Mucosa of gallbladder (tissue), 1 donor: ENCODE data around the gene UCP2. TPM values are rescaled to one million over a fixed set of nuclear protein-coding genes. Genes with fewer than 3 reads are reported as not detected.

ENCODE experiments used
- DNase-seq: peaks from one replicate; pipeline ENCODE4 v3.0.0-alpha.2; 2020; ENCODE audit warnings: low spot score
- total RNA-seq: library from RNA; stranded (reverse); gene quantifications from one replicate; pipeline ENCODE4 v1.2.1, GENCODE V29; 2021
- donor health status: DM: no; HTN: no; CAD: no.

UCP2 gene
- total RNA-seq, 1 donor from 2014 or later: 37.9 TPM

DNA sequence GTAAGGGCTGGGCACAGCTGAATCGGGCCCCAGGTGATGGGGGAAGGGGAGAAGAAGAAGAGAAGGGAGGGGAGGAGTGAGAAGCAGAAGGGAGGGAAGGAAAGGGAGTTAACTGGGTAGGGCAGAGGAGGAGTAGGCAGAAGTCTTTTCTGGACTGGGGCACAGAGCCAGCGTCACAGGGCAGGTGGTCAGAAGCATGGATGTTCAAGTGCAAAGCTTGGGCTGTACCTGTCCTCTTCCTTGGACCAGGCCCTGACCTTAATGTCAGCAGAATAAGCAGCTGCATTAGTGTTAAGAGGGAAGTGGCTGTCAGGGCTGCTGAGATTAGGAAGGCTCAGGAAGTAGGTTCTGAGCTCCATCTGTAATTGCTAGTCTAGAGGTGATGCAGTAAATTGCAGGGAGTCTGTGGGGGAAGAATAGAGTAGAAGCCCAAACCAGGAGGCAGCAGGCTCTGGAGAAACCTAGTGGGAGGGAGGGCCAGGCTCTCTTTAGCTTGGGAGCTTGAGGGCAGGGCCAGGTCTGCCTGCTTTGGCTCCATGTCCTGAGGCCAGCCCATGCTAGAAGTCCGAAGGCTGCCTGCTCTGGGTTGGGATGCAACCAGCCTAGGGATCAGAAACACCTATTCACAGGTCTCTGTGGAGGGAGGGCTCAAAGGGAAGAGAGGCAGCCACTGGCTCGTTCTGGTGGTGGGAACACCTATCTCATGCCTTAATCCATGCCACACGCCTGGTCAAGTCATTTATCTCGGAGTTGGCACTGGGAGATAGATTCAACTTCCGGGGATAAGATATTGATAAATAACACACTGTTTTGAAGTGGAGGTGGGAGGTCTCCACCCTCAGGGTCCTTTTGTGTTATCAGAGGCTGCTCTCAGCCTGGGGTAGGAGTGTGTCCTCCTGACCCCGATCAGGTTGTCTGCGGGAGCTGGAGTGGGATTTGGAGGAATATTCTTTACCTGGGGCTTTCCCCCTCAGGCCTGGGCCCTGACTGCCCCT, 28.0 kb upstream of the UCP2 start:
- no peak for DNase-seq

DNA sequence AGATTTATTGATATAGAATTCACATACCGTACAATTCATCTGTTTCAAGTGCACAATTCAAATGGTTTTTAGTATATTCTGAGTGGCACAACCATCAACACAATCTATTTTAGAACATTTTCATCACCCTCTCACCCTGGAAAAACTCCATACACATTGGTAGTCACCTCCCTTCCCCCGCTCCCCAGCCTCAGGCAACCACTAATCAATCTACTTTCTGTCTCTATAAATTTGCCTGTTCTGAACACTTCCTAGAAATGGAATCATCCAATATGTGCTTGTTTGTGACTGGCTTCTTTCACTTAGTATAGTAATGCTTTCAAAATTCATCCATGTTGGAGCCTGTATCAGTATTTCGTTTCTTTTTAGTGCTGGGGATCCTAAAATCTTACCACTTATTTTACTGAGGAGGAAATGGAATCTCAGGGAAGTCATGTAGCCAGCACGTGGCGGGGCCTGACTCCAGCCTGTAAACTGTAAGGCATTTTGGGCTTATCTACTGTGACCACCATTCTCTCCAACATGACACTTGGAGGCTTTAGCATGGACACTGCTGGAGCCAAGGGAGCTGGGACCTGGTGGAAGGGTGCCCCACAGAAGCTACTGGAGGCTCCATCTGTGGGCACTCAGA, 27.1 kb upstream of the UCP2 start:
- DNase-seq: no peak

DNA sequence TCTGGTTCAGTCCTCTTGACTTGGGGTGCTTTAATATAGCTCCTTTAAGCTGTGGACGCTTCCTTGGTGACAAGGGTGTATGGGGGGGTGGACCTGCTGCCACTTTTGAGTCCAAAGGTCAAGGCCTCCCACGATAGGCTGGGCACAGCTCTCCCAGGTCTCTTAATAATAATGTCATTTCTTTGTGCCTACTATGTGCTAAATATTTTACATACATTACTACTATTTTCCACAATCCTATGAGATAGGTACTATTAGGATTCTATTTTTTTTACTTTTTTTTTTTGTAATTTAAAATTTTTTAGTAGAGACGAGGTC, 26.5 kb upstream of the UCP2 start:
- no peak for DNase-seq

DNA sequence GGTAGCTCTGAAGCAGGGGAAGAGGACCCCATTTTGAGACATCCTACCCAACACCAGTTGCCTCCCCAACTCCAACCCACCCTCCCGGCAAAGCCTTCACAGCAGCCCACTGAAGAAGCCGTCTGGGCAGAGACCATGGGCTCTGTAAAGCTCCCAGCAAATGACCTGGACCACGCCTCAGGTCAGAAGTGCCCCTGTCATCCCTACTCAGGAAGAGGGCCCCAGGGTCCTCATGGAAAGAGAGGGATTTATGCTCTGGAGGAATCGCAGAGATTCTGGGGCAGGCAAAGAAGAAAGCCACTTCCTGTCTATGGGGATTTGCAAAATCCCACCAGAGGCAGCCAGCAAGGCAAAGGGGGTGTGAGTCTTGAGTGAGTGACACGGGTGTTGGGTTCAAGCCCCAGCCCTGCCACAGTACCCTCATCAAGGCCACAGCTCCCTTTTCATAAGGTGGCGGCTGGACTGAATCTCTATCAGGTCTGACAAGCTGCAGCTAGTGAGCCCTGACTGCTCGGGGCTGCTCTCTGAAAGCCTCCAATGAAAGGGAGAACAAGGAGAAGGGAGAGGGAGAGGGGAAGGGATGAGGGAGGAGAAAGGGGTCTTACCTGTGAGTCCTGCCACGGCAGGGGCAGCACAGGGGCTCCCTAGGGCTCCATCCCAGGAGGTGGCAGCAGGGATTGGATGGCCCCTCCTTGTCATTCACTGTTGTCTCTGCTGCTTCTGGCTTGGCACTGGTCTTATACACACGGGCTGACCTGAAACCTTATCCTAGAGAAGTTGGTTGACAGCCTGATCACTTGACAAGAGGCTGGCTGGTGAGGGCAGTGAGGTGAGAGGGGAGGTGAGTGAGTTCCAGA, 26.0 kb upstream of the UCP2 start, which contains the start of gene UCP3:
Gene UCP3 (minus strand): TSS at position 713 of the 857 bp plus-strand sequence. CDS start 2,043 bp downstream, outside the sequence.
- DNase-seq: no peak

DNA sequence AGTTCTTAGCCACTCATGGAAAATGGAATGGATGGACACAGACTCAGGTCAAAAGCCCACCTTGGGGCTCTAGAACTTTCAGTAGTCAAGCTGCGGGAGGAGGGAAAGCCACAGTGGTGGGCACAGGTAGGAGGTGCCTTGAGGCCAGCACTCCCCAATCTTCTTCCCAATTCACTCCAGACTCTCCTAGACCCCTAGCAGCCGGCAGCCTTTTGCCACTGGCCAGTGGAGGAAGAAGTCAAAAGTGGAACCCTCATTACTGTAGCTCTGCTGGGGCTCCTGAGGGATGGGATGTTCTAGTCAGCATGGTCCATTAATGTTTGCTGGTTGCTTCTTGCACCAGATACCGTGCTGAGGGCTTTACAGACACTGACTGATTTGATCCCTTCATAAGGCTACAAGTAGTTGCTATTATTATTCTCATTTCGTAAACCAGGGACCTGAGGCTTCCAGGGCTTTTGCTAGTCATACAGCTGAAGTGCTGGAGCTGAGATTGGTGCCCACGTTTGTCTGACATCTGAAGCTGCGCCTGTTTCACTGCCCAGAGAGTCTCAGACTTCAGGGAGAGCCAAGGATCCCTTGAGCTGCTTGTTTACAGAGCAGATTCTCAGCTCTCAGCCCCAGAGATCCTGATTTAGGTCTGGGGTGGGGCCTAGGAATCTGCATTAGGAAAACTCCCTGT, 25.2 kb upstream of the UCP2 start:
- no peak for DNase-seq

DNA sequence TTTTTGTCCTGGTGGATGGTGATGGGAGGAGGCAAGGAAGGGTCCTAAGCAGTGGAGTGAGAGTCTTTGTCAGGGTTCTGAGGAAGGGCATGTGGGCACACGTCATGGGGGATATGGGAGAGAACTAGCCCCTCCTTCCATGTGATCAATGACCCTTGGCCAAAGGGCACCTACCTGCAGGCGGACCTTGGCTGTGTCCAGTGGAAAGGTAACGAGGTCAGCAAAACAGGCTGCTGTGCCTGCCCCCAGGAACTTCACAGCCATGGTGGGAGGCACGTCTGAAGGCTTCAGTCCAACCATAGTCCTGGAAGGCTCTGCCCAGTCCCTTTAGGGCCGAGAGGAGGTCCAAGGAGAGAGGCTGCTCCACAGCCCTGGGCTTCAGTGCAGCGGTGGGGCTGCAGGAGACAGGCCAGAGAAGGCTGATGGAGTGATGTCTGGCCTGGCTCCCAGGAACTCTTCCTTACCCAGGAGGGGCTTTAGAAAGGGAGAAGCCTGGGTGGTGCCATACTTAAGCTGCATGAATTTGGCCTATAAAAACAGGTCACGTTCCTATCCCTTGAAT, 24.2 kb upstream of the UCP2 start:
- no peak for DNase-seq

DNA sequence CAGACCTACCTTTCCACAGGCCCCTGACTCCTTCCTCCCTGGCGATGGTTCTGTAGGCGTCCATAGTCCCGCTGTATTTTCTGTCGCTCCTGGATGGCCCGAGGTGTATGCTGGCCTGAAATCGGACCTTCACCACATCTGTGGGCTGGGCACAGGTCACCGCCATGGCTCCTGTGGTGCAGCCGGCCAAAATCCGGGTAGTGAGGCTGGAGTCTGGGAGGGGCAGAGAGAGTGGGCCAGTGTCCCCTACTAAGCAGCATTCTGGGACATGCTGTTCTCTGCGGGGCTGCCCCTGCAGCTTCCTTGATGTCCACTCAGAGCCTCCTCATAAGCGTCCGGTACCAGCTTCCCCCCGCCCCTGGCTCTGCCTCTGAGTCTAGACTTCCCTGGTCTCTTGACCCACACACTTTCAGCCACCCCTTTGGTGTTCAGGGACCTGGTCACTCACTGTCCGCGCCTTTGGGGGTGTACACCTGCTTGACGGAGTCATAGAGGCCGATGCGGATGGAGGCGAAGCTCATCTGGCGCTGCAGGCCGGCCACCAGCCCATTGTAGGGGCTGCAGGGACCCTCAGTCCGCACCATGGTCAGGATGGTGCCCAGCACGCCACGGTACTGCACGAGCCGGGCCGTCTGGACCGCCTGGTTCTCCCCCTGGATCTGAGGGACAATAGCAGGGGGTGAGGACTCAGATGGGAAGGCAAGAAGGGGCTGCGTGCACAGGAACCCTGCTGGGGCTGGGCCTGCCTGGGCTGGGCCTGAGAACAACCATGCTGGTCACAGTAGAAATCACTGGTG, 23.3 kb upstream of the UCP2 start:
- DNase-seq: no peak

DNA sequence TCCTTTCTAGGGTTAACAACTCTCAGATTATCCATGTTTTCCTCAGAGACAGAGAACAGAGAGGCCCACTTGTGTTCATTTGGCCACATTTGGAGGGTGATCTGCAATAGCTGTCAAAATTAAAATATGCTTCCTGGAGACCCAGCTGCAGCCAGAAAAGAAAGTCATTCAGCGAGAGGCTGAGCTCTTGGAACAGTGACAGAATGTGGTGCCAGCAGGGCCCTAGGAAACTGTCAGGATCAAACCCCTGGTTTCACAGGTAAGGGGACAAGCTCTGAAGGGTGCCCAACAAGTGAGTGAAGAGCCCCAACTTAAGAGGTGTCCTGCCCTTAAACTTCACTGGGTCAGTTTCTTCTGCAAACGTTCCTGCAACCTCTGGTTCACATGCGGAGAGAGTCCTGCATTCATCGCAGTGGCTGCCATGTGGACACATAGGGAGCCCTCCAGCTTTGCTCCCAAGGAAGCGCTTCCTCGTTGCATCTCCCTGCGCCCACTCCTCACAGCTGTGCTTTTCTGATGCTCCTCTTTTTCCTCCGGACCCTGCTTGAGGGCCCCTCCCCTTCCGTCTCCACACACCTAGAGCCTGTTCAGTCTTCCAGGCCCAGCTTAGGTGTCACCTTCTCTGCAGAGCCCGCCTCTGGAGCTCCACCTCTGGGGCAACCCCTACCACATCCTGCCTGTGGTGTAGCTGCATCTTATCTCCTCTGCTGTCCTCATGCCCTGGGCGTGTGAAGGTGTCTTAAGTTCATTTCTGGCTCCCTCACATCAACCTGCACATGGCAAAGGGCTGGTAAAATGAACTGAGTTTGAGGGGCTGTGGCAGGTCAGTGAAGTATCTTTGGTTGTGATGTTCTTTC, 22.3 kb upstream of the UCP2 start:
- DNase-seq: no peak

DNA sequence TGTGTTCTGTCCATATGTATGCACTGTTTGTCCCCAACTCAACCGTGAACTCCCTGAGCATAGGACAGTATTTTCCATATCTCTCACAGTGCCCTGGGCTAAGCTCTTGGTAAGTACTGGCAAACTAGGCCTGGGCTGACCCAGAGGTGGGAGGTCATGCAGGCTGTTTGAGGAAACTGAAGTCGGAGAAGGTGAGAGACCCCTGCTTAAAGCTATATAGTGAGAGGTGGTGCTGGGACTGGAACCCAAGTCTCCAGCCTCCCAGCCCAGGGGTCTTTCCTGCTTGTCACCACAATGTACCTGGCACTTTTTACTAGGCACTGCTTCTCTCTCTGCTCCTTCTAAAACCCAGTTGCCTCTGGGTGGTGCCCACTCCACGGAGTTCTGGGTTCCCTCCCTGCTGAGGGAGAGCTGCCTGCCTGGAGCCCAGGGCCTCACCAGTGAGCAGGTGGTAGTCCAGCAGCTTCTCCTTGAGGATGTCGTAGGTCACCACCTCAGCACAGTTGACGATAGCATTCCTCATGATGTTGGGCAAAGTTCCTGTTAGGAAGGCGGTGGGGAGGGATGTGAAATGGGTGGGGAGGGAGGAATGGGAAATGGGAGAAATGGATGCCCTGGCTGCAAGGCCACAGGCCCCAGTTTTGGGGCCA, 21.5 kb upstream of the UCP2 start:
- no peak for DNase-seq

DNA sequence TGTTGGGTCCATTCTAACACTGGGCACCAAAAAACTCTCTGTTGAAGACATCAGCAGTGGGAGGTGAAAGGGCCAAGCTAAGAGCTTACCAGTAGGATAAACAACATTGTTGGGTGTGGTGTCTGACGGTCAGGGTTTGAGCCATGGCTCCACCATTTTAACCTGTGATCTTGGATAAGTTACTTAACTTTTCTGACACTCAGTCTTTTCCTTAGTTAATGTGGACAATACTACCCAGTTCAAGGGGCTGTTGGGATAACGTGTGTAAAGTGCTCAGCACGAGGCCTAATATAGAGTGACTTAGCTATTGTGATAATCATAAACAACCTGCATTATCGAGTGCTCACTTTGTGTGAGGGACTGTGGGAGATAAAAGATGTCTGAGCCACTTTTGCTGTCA, 20.2 kb upstream of the UCP2 start:
- no peak for DNase-seq

DNA sequence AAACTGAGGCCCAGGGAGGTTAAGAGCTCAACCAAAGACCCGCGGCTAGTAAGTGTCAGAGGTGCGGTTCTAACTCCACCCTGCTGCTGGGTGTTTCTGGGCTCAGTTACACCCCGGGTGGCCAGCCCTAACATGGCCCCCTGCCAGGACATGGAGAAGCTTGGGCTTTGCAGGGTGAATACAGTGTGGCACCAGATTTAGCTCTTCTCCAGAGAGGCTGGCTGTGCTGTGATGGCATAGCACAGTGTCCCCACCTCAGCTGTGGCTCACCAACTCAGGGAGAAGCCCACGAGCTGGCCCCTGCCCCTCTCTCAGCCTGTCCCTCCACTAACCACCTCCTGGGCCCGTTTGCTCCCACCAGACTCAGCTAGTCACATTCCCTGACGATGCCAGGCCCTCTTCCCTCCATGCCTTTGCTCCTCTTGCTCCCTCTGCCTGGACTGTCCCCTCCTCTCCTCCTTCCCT, 19.2 kb upstream of the UCP2 start:
- no peak for DNase-seq

DNA sequence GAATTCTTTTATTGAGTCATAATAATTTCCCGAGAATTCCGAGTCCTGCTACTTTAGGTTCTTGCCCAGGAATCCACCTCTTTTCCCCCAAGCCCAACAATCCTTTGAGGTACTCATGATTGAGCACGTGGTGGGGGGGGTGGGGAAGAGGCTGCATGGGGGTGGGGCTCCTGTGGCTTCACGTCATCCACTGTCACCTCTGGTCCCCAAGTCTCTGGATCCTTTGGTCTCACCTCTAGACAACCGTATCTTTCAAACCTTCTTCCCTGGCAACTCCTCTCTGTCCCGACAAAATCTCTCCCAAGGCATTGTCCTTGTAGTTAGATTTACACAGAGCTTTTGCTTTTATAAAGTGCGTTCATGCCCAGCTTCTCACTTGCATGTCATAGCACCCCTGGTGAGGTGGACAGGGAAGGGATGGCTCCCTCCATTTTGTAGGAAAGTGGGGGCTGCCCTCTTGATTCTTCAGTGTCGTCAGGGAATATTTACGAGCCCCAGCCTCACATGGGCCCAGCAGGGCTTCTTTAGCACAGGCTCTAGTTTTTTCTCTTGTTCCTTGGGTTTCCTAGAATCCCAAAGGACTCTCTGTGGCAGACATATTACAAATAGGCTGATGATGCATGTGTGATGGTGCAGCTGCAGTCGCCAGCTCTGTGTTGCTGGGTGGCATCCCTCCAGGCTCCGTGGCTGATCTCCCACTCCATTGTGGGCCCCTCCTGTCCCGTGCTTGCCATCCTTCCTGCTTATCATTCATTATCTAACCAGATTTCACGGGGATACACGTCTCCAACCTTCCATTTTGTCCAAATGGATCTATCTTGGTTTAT, 17.9 kb upstream of the UCP2 start:
- DNase-seq: no peak

DNA sequence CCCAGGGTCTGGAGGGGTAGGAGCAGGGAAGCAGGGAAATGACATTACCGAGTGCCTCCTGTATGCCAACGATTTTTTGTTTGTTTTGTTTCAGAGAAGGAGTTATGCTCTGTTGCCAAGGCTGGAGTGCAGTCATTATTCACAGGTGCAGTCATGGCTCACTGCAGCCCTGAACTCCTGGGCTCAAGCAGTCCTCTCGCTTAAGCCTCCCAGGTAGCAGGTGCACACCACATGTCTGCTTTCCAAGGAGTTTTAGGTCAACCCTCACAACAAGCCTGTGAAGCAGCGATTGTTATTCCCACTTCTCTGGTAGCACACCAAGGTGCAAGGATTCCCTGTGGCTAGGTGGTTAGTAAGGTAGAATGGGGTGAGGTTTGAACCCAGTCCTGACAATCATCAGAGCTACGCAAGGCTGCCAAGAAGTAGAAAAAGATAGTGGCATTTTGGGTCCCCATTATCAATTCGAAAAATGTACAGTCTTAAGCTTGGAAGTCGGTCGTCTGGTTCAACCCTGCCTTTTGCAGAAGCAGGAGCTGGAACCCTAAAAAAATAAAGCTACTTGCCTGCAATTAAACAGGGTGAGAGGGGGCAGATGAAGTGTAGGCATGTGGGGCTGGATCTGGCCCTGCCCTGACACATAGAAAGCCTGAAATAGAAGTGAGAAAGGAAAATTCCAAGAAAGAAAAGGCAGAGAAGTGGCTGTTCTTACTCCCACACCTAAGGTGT, 17.1 kb upstream of the UCP2 start:
- no peak for DNase-seq

DNA sequence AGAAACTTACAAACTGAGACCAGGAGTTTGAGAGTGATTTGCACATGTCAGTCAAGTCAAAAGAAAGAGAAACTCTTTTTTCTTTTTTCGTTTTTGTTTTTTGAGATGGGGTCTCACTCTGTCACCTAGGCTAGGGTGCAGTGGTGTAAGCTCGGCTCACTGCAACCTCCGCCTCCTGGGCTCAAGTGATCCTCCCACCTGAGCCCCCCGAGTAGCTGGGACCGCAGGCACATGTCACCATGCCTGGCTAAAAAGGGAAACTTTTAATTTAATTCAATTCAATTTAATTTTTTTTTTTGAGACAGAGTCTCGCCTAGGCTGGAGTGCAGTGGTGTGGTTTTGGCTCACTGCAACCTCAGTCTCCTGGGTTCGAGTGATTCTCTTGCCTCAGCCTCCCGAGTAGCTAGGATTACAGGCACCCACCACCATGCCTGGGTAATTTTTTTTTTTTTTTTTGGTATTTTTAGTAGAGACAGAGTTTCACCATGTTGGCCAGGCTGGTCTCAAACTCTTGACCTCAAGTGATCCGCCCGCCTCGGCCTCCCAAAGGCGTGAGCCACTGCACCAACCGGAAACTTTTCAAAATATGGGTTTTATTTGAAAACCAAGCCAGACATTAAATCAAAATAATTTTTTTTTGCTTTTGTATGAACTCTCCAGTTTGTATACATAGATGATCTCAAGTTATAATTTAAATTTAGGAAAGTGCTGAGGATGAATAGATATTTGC, 16.4 kb upstream of the UCP2 start:
- DNase-seq: no peak

DNA sequence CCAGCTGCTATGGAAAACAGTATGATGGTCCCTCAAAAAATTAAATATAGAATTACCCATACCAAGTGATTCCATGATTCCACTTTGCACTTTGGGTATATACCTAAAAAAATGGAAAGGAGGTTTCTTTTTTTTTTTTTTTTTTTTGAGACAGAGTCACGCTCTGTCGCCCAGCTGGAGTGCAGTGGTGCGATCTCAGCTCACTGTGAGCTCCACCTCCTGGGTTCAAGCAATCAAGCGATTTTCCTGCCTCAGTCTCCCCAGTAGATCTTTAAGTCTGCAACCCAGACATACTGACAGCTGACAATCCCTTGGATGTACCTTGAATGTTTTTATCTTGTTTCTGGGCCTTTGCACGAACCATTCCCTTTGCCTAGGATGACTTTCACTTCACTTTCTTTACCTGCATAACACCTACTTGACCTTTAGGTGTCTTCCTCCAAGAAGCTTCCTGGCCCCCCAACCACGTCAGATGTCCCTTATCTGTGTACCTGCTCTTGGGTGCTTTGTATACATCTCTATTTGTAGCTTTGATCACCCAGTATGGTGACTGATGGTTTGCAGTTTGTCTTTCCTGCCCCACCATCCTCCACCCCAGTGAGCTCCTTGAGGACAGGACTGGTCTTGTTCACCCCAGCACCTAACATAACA, 14.6 kb upstream of the UCP2 start:
- no peak for DNase-seq

DNA sequence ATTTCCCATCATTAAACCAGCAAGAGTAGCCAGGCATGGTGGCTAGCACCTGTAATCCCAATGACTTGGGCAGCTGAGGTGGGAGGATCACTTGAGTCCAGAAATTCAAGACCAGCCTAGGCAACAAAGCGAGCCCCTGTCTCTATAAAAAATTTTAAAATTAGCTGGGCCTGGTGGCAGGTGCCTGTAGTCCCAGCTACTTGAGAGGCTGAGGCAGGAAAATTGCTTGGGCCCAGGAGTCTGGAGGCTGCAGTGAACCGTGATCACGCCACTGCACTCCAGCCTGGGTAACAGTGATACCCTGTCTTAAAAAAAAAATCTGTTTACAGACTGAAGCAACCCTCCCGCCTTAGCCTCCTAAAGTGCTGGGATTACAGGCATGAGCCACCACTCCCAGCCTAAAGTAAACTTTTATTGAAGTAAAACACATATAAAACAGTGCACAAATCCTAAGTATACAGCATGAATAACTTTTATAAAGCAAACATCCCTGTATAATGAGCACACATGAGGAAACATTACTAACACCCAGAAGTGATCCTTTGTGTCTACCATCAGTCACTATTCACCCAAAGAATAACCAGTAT, 13.6 kb upstream of the UCP2 start:
- no peak for DNase-seq
